Superior temporal gyrus (tissue), 1 donor: ENCODE data around the gene HLTF.
"Not testable (repeated sequence)": the region's sequence is repeated elsewhere in the genome, so short reads cannot be mapped to it uniquely, and the experiment has no call there.

Experiments used
- DNase-seq: peaks from one replicate; pipeline ENCODE4 v3.0.0-alpha.2; 2016; ENCODE audit errors: extremely low spot score

The HLTF gene

GRCh38 chr3:149086232-149086988, at the start of gene HLTF:
Gene HLTF, minus strand, starts transcription at chr3:149086533. Its CDS starts 197 bp downstream, at chr3:149086336.
- peak; percentile 98 for DNase-seq

- no peak for DNase-seq
These were observed 48.2 kb upstream of the HLTF start for GRCh38 chr3:149134575-149134974.

- DNase-seq = no peak
These were observed 45.3 kb upstream of the HLTF start for GRCh38 chr3:149131589-149131988.

GRCh38 chr3:149129326-149130205, 43.2 kb upstream of the HLTF start, which contains the start of gene HPS3:
Gene HPS3, plus strand, starts transcription at chr3:149129638. Its CDS starts 86 bp downstream, at chr3:149129724.
- peak; percentile 93 for DNase-seq

- no peak for DNase-seq
These were observed 42.5 kb upstream of the HLTF start for GRCh38 chr3:149128821-149129220.

- DNase-seq = no peak
These were observed 36.6 kb upstream of the HLTF start for GRCh38 chr3:149122721-149123578.

GRCh38 chr3:149120051-149120972, 34.0 kb upstream of the HLTF start:
- peak; percentile 89 for DNase-seq

GRCh38 chr3:149119466-149119865, 33.1 kb upstream of the HLTF start:
- no peak for DNase-seq

GRCh38 chr3:149118724-149119123, 32.4 kb upstream of the HLTF start:
- no peak for DNase-seq

- no peak for DNase-seq
These were observed 28.8 kb upstream of the HLTF start for GRCh38 chr3:149115114-149115513.

- no peak for DNase-seq
These were observed 28.1 kb upstream of the HLTF start for GRCh38 chr3:149114458-149114857.

GRCh38 chr3:149104484-149104883, 18.2 kb upstream of the HLTF start:
- no peak for DNase-seq

GRCh38 chr3:149101641-149102040, 15.3 kb upstream of the HLTF start:
- no peak for DNase-seq

- no peak for DNase-seq
These were observed 14.8 kb upstream of the HLTF start for GRCh38 chr3:149101154-149101553.

GRCh38 chr3:149097987-149098386, 11.7 kb upstream of the HLTF start:
- not testable (repeated sequence) for DNase-seq

- DNase-seq = no peak
These were observed 9.2 kb upstream of the HLTF start for GRCh38 chr3:149095487-149095886.

- DNase-seq = no peak
These were observed 5.7 kb upstream of the HLTF start for GRCh38 chr3:149091983-149092382.

GRCh38 chr3:149090907-149091306, 4.6 kb upstream of the HLTF start:
- DNase-seq = no peak

- DNase-seq = no peak
These were observed 4.1 kb upstream of the HLTF start for GRCh38 chr3:149090461-149090860.

- no peak for DNase-seq
These were observed 3.1 kb upstream of the HLTF start for GRCh38 chr3:149089395-149089794.

GRCh38 chr3:149087208-149087607, 875 bp upstream of the HLTF start:
- no peak for DNase-seq
